RWPE2 (cell line): ENCODE results near the gene KLK15.

Source experiments
- ATAC-seq: fragments of 200-7000 bp; cut with Tn5 transposase; 3 replicates; pipeline ENCODE4 v1.9.1; 2021; ENCODE audit warnings: low read depth
- DNase-seq: peaks from one replicate; pipeline ENCODE4 v3.0.0-alpha.2; 2020; ENCODE audit warnings: low spot score
- H3K27ac ChIP-seq: fragments of 450-650 bp; 2 replicates; pipeline ENCODE4 v1.5.1; 2017; ENCODE audit warnings: mild to moderate bottlenecking; ENCODE audit not compliant: poor library complexity, severe bottlenecking
- H3K27me3 ChIP-seq: fragments of 250-450 bp; sonication (Bioruptor Pico); 2 replicates; pipeline ENCODE4 v1.5.1; 2021; ENCODE audit warnings: mild to moderate bottlenecking, moderate library complexity; ENCODE audit not compliant: insufficient read depth, poor library complexity, severe bottlenecking
- H3K36me3 ChIP-seq: fragments of 250-450 bp; sonication (Bioruptor Pico); 2 replicates; pipeline ENCODE4 v1.5.1; 2020; ENCODE audit warnings: low read depth, mild to moderate bottlenecking, moderate library complexity
- H3K4me1 ChIP-seq: fragments of 250-450 bp; sonication (Bioruptor Pico); 2 replicates; pipeline ENCODE4 v1.5.1; 2021; ENCODE audit warnings: mild to moderate bottlenecking, moderate library complexity; ENCODE audit not compliant: insufficient read depth, poor library complexity, severe bottlenecking
- H3K4me3 ChIP-seq: fragments of 250-450 bp; sonication (Bioruptor Pico); 2 replicates; pipeline ENCODE4 v1.5.1; 2021; ENCODE audit warnings: mild to moderate bottlenecking, moderate library complexity; ENCODE audit not compliant: severe bottlenecking
- H3K9me3 ChIP-seq: fragments of 250-450 bp; sonication (Bioruptor Pico); 2 replicates; pipeline ENCODE4 v1.5.1; 2021; ENCODE audit warnings: mild to moderate bottlenecking, moderate library complexity; ENCODE audit not compliant: severe bottlenecking
- TF ChIP-seq, protein P1 (sequence below): fragments of 450-650 bp; IDR thresholded peaks from one replicate; pipeline ENCODE4 v1.5.1; 2017; ENCODE audit warnings: mild to moderate bottlenecking, moderate library complexity; ENCODE audit not compliant: poor library complexity, severe bottlenecking

The KLK15 gene

DNA sequence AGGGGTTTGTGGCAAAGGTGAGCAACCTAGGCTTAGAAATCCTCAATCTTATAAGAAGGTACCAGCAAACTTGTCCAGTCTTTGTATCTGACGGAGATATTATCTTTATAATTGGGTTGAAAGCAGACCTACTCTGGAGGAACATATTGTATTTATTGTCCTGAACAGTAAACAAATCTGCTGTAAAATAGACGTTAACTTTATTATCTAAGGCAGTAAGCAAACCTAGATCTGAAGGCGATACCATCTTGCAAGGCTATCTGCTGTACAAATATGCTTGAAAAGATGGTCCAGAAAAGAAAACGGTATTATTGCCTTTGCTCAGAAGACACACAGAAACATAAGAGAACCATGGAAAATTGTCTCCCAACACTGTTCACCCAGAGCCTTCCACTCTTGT, 36.1 kb upstream of the KLK15 start:
- DNase-seq (no peak), ATAC-seq (no peak)
- H3K4me1 ChIP-seq = no peaks in the 10 kb centered on the region
- no peaks in the 10 kb centered on the region for H3K9me3 ChIP-seq
- H3K27ac ChIP-seq = no peak overlapping the region
- H3K27me3 ChIP-seq = peaks cover 49% of the 10 kb centered on the region
- no peak overlapping the region for H3K4me3 ChIP-seq
- H3K36me3 ChIP-seq = no peaks in the 10 kb centered on the region
- TF ChIP-seq, protein P1, sequence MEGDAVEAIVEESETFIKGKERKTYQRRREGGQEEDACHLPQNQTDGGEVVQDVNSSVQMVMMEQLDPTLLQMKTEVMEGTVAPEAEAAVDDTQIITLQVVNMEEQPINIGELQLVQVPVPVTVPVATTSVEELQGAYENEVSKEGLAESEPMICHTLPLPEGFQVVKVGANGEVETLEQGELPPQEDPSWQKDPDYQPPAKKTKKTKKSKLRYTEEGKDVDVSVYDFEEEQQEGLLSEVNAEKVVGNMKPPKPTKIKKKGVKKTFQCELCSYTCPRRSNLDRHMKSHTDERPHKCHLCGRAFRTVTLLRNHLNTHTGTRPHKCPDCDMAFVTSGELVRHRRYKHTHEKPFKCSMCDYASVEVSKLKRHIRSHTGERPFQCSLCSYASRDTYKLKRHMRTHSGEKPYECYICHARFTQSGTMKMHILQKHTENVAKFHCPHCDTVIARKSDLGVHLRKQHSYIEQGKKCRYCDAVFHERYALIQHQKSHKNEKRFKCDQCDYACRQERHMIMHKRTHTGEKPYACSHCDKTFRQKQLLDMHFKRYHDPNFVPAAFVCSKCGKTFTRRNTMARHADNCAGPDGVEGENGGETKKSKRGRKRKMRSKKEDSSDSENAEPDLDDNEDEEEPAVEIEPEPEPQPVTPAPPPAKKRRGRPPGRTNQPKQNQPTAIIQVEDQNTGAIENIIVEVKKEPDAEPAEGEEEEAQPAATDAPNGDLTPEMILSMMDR = no peak

DNA sequence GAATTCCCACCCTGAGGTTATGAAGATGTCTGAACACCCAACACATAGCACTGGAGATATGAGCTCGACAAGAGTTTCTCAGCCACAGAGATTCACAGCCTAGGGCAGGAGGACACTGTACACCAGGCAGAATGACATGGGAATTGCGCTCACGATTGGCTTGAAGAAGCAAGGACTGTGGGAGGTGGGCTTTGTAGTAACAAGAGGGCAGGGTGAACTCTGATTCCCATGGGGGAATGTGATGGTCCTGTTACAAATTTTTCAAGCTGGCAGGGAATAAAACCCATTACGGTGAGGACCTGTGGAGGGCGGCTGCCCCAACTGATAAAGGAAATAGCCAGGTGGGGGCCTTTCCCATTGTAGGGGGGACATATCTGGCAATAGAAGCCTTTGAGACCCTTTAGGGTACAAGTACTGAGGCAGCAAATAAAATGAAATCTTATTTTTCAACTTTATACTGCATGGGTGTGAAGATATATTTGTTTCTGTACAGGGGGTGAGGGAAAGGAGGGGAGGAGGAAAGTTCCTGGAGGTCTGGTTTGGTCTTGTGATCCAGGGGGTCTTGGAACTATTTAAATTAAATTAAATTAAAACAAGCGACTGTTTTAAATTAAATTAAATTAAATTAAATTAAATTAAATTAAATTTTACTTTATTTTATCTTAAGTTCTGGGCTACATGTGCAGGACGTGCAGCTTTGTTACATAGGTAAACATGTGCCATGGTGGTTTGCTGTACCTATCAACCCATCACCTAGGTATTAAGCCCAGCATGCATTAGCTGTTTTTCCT, 28.3 kb upstream of the KLK15 start:
- H3K36me3 ChIP-seq = no peaks in the 10 kb centered on the region
- ATAC-seq (no peak), DNase-seq (no peak)
- no peak overlapping the region for H3K4me3 ChIP-seq
- no peaks in the 10 kb centered on the region for H3K9me3 ChIP-seq
- H3K27ac ChIP-seq = no peak overlapping the region
- TF ChIP-seq, protein P1 = no peak
- peaks cover 16% of the 10 kb centered on the region for H3K27me3 ChIP-seq
- no peaks in the 10 kb centered on the region for H3K4me1 ChIP-seq

DNA sequence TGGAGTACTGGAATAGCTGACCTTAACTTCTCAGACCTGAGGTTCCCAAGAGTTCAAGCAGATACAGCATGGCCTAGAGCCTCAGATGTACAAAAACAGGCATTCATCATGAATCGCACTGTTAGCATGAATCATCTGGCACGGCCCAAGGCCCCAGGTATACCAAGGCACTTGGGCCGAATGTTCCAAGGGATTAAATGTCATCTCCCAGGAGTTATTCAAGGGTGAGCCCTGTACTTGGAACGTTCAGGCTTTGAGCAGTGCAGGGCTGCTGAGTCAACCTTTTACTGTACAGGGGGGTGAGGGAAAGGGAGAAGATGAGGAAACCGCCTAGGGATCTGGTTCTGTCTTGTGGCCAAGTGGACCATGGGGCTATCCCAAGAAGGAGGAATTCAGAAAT, 27.6 kb upstream of the KLK15 start:
- TF ChIP-seq, protein P1 = no peak
- H3K27me3 ChIP-seq = peaks cover 13% of the 10 kb centered on the region
- no peaks in the 10 kb centered on the region for H3K4me1 ChIP-seq
- peak; percentile 23; the same call in 2 of the 3 replicates for ATAC-seq
- DNase-seq = no peak
- no peaks in the 10 kb centered on the region for H3K36me3 ChIP-seq
- H3K27ac ChIP-seq = no peak overlapping the region
- no peaks in the 10 kb centered on the region for H3K9me3 ChIP-seq
- H3K4me3 ChIP-seq = no peak overlapping the region

DNA sequence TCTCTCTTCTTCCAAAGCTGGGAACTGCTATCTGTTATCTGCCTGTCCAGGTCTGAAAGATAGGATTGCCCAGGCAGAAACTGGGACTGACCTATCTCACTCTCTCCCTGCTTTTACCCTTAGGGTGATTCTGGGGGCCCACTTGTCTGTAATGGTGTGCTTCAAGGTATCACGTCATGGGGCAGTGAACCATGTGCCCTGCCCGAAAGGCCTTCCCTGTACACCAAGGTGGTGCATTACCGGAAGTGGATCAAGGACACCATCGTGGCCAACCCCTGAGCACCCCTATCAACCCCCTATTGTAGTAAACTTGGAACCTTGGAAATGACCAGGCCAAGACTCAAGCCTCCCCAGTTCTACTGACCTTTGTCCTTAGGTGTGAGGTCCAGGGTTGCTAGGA, 26.5 kb upstream of the KLK15 start:
- H3K27ac ChIP-seq = no peak overlapping the region
- H3K36me3 ChIP-seq = no peaks in the 10 kb centered on the region
- H3K27me3 ChIP-seq = peaks cover 9% of the 10 kb centered on the region
- DNase-seq = no peak
- ATAC-seq = no peak
- no peak overlapping the region for H3K4me3 ChIP-seq
- H3K9me3 ChIP-seq = no peaks in the 10 kb centered on the region
- no peaks in the 10 kb centered on the region for H3K4me1 ChIP-seq
- TF ChIP-seq, protein P1 = no peak

DNA sequence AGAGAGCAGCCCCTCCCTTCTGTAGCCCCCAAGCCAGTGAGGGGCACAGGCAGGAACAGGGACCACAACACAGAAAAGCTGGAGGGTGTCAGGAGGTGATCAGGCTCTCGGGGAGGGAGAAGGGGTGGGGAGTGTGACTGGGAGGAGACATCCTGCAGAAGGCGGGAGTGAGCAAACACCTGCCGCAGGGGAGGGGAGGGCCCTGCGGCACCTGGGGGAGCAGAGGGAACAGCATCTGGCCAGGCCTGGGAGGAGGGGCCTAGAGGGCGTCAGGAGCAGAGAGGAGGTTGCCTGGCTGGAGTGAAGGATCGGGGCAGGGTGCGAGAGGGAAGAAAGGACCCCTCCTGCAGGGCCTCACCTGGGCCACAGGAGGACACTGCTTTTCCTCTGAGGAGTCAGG, 25.5 kb upstream of the KLK15 start:
- Histone ChIP-seq H3K36me3 (no peaks in the 10 kb centered on the region), H3K4me1 (no peaks in the 10 kb centered on the region), H3K9me3 (no peaks in the 10 kb centered on the region), H3K27ac (no peak overlapping the region), H3K27me3 (peaks cover 5% of the 10 kb centered on the region), H3K4me3 (no peak overlapping the region)
- ATAC-seq (no peak), DNase-seq (no peak)
- TF ChIP-seq, protein P1 = no peak
